NCI-H510A treated with DMSO at 0.1 percent for 48 hours (cell line): Measurements from ENCODE around the gene ERLIN1.

Source experiments
- DNase-seq: peaks from one replicate; lab custom pipeline; 2025; lab: John Stamatoyannopoulos, UW

ERLIN1 gene

DNA sequence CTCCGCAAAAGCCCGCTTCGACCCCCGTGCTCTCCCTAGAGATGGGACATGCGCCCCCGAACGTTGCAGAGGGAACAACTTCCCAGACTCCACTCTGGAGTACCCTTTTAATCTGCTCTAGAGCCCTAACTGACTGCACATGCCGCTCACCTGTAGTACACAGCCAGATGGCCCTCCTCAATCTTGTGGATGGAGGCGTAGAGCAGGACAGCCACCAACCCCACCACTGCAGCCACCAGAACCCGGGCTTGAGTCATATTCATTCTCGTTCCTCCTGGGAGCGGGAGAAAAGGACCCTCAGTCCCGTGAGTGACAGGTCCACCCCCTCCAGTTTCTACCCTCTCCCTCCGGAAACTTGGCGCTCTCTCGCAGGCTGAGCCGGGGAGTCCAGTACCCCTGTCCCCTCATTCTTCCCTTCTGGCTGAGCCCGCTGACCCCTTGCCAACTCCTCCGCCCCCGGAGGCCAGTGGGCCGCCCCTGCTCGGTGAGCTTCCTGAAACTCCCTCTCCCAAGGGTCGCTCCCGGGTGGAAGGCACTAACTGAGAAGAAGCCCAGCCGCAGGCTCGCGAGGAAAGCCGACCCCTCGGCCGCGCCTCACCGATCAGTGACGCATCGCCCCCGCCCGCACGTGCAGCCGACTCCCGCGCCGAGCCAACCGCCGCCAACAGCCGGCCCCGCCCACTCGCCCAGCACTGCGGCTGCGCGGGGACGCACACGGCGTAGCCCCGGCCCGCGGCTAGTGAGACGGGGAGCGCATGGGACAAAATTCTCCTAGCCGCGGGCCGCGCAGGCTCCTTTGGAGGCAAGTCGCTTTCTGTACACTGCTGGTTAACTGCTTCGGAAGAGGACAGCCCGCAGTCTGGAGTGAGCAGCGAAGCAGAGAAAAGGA, at the start of gene ERLIN1:
Gene ERLIN1, minus strand, starts transcription at position 666 of the 889 bp plus-strand sequence. Its CDS starts 403 bp downstream, at position 263.
- DNase-seq: peak; percentile 82

DNA sequence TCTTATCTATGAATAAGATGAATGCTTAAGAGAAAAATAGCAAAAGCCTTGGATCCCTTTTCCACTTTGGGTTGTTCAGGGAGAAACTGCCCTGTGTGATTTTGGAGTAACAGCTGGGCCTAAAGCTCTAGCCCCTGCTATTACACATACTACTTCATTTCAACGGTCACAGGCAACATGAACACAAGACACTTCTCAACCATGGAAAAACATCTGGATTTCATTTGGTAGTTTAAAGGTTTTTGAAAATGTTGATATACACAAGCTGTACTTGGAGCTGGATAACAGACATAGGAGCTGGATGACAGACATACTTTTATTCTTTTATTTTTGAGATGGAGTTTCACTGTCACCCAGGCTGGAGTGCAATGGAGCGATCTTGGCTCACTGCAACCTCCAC, 46.3 kb upstream of the ERLIN1 start:
- no peak for DNase-seq

GRCh38 chr10:100229819-100230422, 44.1 kb upstream of the ERLIN1 start:
- no peak for DNase-seq

- no peak for DNase-seq
Observed at GRCh38 chr10:100223879-100224278, 38.0 kb upstream of the ERLIN1 start.

- no peak for DNase-seq
Observed at GRCh38 chr10:100222529-100222928, 36.7 kb upstream of the ERLIN1 start.

- DNase-seq: no peak
Observed at GRCh38 chr10:100216006-100216405, 30.2 kb upstream of the ERLIN1 start.

- no peak for DNase-seq
Observed at GRCh38 chr10:100209303-100209702, 23.5 kb upstream of the ERLIN1 start.

DNA sequence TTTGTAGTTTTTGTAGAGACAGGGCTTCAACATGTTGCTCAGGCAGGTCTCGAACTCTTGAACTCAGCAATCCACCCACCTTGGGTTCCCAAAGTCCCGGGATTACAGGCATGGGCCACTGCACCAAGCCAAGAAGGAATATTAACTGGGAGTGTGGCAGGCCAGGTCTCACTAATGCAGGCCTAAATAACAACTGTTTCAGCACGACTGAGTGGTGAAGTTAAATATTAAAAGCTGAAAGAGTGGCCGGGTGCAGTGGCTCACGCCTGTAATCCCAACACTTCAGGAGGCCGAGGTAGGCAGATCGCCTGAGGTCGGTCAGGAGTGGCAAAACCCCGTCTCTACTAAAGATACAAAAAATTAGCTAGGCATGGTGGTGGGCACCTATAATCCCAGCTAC, 22.4 kb upstream of the ERLIN1 start:
- no peak for DNase-seq

DNA sequence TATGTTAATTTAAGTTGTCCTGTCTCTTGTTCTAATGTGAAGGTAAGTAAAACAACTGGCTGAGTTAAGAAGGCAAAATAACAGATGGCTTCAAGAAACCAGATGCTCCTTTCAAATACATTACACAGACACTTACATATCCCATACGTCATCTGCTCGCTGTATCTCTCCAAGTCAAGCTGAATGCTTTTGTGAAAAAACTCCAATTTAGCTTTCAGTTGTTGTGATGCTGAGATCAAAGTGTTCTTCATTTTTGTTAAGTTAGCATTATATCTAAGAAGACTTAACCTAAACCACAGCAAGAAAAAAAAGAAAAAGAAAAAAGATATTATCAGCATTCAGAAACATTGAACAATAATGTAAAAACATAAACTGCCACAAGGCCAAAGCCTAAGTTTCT, 18.5 kb upstream of the ERLIN1 start:
- DNase-seq: no peak

- DNase-seq: no peak
Observed at GRCh38 chr10:100201549-100201948, 15.7 kb upstream of the ERLIN1 start.

DNA sequence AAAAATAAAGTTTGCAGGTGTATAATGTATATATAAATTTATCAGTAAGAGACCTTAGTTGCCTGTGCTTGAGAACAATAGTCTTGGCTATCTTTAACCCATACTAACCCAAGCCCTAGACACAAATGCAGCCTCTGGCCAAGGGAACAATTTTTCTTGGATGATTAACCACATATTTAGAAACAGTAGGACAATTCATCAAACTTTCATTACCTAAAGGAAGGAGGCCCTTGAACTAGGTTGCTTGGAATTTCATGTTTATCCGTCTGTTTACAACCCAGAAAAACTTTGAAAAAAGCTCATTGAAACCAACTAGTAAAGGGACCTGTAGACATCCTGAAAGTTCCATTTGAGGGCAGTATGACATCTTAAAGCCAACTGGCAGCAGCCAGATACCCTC, 8.9 kb upstream of the ERLIN1 start:
- DNase-seq: no peak

DNA sequence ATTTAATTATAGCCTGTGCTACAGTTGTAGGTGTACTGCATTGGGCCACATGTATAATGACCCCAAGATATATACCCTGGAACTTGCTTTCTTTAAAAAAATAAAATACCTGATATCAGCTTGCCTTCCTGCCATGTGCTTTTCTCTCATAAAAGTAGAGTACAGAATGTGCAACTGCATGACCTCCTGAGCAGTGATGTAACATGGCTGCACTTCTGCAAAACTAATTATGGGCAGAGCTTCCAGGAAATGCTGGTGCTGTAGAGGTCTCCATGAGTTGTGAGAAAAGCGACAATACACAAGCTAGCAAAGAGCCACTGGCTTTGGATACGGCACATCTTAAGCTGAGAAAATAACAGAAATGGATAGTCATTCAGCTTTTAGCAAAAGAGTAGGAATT, 6.5 kb upstream of the ERLIN1 start:
- no peak for DNase-seq

DNA sequence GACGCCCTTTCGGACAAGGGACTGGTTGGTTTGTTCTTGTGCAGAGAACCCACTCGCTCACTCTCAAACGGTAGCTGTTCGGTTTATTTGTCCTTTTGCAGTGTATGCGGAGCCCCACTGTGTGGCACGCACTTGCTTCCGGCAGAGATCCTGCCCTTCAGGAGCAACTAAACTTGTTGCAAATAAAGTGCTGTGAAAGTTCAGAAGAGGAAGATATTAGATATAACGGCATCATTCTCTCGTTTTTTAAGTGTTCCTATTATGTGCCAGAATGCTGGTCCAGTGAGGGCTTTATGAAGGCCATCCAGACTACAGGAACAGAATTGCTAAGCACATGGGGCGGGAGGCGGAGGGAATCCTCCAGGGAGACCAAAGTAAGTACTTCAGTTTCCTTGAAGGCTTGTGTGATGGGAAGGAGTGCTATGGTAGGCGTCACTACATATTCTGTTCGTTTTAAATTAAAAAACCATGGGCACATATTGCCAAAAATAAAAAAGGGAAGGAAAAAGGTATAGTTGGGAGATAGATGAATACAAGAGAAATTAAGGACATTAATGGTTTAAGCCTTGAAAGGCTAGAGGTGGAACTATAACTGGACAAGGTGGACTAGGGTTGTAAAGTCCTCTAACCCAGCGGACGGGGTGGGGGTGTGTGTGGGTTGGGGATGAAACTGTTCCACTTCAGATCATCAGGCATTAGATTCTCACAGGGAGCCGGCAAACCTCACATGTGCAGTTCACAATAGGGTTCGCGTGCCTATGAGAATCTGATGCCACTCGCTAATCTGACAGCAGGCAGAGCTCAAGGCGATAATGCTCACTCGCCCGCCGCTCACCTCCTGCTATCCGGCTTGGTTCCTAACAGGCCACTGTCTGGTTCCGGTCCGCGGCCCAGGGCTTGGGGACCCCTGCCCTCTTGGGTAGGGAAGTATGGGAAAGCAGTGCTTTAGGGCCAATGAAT, 704 bp upstream of the ERLIN1 start:
- DNase-seq: peak; percentile 78

GRCh38 chr10:100184840-100185239, 989 bp downstream of the ERLIN1 start:
- peak; percentile 42 for DNase-seq

DNA sequence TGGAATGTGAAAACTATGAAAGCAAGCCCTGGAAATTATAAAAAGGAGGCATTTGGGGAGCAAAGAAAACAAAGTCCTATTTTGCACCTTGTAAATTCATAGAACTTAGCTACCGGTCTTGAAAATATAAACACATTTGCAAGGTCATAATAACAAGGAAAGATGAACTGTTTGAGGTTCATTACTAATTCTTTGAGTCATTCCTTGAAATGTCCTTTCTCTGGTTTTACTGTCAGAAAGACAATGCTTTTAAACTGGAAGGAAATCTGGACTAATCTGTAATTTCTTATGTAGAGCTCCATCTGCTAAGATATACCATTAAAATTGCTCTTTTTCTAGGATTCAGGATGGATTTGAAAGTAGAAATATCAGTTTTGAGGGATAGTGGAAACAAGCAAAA, 1.4 kb downstream of the ERLIN1 start:
- DNase-seq: no peak

GRCh38 chr10:100183481-100183880, 2.3 kb downstream of the ERLIN1 start:
- no peak for DNase-seq

- DNase-seq: no peak
Observed at GRCh38 chr10:100182908-100183307, 2.9 kb downstream of the ERLIN1 start.

GRCh38 chr10:100182281-100182680, 3.5 kb downstream of the ERLIN1 start:
- no peak for DNase-seq

GRCh38 chr10:100175875-100176274, 10.0 kb downstream of the ERLIN1 start:
- DNase-seq: no peak

DNA sequence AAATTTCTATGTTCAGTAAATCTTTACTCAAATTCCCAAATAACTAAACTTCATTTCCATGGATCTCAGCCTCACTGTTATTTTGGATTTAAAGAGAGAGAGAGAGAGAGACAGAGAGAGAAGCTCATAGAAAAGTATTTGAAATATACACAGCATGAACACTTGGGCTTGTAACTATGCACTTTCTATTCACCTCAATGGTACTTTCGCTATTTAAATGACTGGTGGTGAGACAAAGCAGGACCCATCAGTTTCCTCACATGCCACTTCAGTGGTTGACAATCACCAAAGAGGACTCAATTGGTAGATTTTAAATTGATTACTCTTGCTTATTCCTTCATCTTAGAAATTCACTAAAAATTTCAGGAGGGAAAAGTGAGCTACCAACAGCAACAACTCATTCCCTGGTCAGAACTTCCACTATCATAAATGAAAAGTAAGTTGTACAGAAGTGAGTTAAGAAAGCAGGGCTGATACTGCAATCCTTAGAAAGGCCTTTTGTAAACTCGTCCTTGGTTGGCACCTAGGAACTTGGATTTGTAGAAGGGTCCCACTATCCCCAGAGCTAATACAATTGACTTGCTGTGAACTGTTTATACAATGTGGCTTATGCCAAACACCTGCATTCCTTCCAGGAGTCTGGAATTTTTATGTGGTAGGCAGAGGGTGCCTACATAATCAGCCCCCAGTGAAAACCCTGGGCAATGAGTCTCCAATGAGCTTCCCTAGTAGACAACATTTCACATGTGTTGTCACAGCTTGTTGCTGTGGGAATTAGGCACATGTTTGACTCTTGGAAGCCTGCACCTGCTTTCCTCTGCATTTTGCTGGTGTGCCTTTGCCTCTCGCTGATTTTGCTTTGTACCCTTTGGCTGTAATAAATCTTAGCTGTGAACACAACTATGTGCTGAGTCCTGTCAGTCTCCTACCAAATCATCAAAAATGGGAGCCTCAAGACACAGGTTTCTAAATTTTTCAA, 10.8 kb downstream of the ERLIN1 start:
- DNase-seq: no peak

DNA sequence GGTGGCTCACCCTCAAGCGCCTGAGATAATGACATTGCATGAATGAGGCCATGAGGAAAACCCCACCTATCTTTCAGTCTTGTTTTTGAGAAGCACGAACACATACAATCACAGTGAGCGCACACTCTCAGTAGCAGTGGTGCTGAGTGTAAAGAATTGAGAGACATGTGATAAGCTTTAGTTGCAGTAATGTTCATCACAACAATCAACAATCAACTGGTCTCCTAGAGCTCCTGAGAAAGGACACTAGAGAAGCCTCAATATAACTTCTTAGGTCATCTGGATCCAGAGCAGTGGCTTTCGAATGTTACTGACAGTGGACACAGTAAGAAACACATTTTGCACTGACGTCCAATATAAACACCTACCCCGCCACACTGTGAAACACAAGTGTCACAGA, 12.8 kb downstream of the ERLIN1 start:
- no peak for DNase-seq
